Fibroblast of lung (primary cell): Measurements from ENCODE around the gene OR5B17. TPM values are rescaled to one million over a fixed set of nuclear protein-coding genes. Genes with fewer than 3 reads are reported as not detected.
"Not testable (repeated sequence)": the region's sequence is repeated elsewhere in the genome, so short reads cannot be mapped to it uniquely, and the experiment has no call there.

Experiments used
- DNase-seq, 2 donors: peaks; one replicate each; pipeline versions ENCODE4 v3.0.0 to v3.0.0-alpha.2; 2010; ENCODE audit warnings: low read depth in 2 of 2
- H2AFZ ChIP-seq: 2 replicates; pipeline ENCODE4 v1.5.1; 2012; ENCODE audit warnings: low read length, control low read depth, inconsistent platforms
- H3K27ac ChIP-seq: 2 replicates; pipeline ENCODE4 v1.5.1; 2011; ENCODE audit warnings: low read length, control low read depth; ENCODE audit not compliant: insufficient read depth
- H3K27me3 ChIP-seq: 2 replicates; pipeline ENCODE4 v1.5.1; 2011; ENCODE audit warnings: mild to moderate bottlenecking, low read length; ENCODE audit not compliant: control insufficient read depth, insufficient read depth
- H3K36me3 ChIP-seq: 2 replicates; pipeline ENCODE4 v1.5.1; 2011; ENCODE audit warnings: low read length; ENCODE audit not compliant: control insufficient read depth, insufficient read depth
- H3K4me1 ChIP-seq: 2 replicates; pipeline ENCODE4 v1.5.1; 2011; ENCODE audit warnings: low read length; ENCODE audit not compliant: control insufficient read depth, insufficient read depth; ENCODE audit errors: extremely low read depth
- H3K4me2 ChIP-seq: 2 replicates; pipeline ENCODE4 v1.5.1; 2011; ENCODE audit warnings: low read length, control low read depth; ENCODE audit not compliant: insufficient read depth; ENCODE audit errors: extremely low read depth
- H3K4me3 ChIP-seq, 4 experiments: fragments of 200-600 bp in 1 of 4; sonication (generic) in 1 of 4; replicated peaks in 1 of 4; 2 replicates each; pipeline ENCODE4 v1.5.1; 2011 to 2016; ENCODE audit warnings: low read length in 4 of 4, low read depth in 3 of 4, mild to moderate bottlenecking in 3 of 4, control low read depth in 2 of 4, inconsistent platforms in 1 of 4, mixed read lengths in 1 of 4; ENCODE audit not compliant: insufficient read depth in 1 of 4; ENCODE audit errors: control extremely low read depth in 1 of 4
- H3K79me2 ChIP-seq: 2 replicates; pipeline ENCODE4 v1.5.1; 2012; ENCODE audit warnings: mild to moderate bottlenecking, low read length, inconsistent platforms; ENCODE audit not compliant: control insufficient read depth, insufficient read depth
- H3K9ac ChIP-seq: 2 replicates; pipeline ENCODE4 v1.5.1; 2011; ENCODE audit warnings: mild to moderate bottlenecking, low read length, control low read depth; ENCODE audit not compliant: insufficient read depth
- H3K9me3 ChIP-seq: 2 replicates; pipeline ENCODE4 v1.5.1; 2012; ENCODE audit warnings: low read depth, low read length; ENCODE audit not compliant: control insufficient read depth, insufficient read depth
- H4K20me1 ChIP-seq: 2 replicates; pipeline ENCODE4 v1.5.1; 2011; ENCODE audit warnings: low read length; ENCODE audit not compliant: control insufficient read depth, insufficient read depth; ENCODE audit errors: extremely low read depth
- CTCF ChIP-seq, 2 donors: IDR thresholded peaks in 1 of 2; conservative IDR thresholded peaks in 1 of 2; 1 replicate in 1 of 2; 2 replicates in 1 of 2; pipeline ENCODE4 v1.5.1; 2011 to 2012; ENCODE audit warnings: low read length in 2 of 2, control low read depth in 1 of 2, inconsistent platforms in 1 of 2, low read depth in 1 of 2, mild to moderate bottlenecking in 1 of 2
- EZH2 ChIP-seq: IDR thresholded peaks from 2 replicates; pipeline ENCODE4 v1.5.1; 2012; ENCODE audit warnings: low read length, control low read depth, mild to moderate bottlenecking; ENCODE audit errors: missing control alignments
- polyA minus RNA-seq: library from RNA; depleted of rRNA, polyadenylated mRNA; stranded (reverse); fragments of >200 nt; gene quantifications from 2 replicates; pipeline ENCODE4 v1.2.3, GENCODE V29; 2011; ENCODE audit warnings: low replicate concordance
- polyA plus RNA-seq, 2 donors: library from polyadenylated mRNA; depleted of rRNA in 1 of 2; stranded (reverse) in 1 of 2; unstranded in 1 of 2; fragments of >200 nt; gene quantifications; 2 replicates each; pipeline ENCODE4 v1.2.1, GENCODE V29; 2011 to 2012; ENCODE audit warnings: missing spikeins in 1 of 2
- total RNA-seq: library from RNA; depleted of rRNA; stranded (reverse); fragments of >200 nt; gene quantifications from 2 replicates; pipeline ENCODE4 v1.2.1, GENCODE V29; 2014

Gene OR5B17
- not detected in 2 replicates for total RNA-seq
- not detected in 2 replicates for polyA plus RNA-seq
- not detected in 2 replicates for polyA plus RNA-seq (2012)
- not detected in 2 replicates for polyA minus RNA-seq

- no peaks in the 10 kb centered on the region for H3K4me1 ChIP-seq
- H3K36me3 ChIP-seq: no peaks in the 10 kb centered on the region
- H3K79me2 ChIP-seq: no peaks in the 10 kb centered on the region
- H3K4me3 ChIP-seq: no peak within 1 kb of the TSS
- TF ChIP-seq CTCF (conservative IDR thresholded peaks at IDR 0.05 in 1 of 2, IDR thresholded peaks at IDR 0.05 in 1 of 2; ENCODE audit: low read depth in 1 of 2, low read length in 2 of 2): no peak
- no peak for TF ChIP-seq EZH2
- no peak within 1 kb of the TSS for H3K9ac ChIP-seq
- DNase-seq: no peak
- H2AFZ ChIP-seq: no peak within 1 kb of the TSS
- no peaks in the 10 kb centered on the region for H3K9me3 ChIP-seq
- no peaks in the 10 kb centered on the region for H3K27me3 ChIP-seq
- no peak within 1 kb of the TSS for H3K27ac ChIP-seq
- H4K20me1 ChIP-seq: no peaks in the 10 kb centered on the region
- no peak within 1 kb of the TSS for H3K4me2 ChIP-seq
Observed at GRCh38 chr11:58358969-58359368, at the start of gene OR5B17. TSS of gene OR5B17 (minus strand) at chr11:58359069. CDS start at chr11:58359069, 0 bp downstream.

- H3K4me1 ChIP-seq: no peaks in the 10 kb centered on the region
- H3K79me2 ChIP-seq: no peaks in the 10 kb centered on the region
- no peaks in the 10 kb centered on the region for H3K9me3 ChIP-seq
- DNase-seq: no peak
- TF ChIP-seq EZH2 (no peak), CTCF (conservative IDR thresholded peaks at IDR 0.05 in 1 of 2, IDR thresholded peaks at IDR 0.05 in 1 of 2; ENCODE audit: low read depth in 1 of 2, low read length in 2 of 2) (no peak)
- no peak within 1 kb of the TSS for H3K4me3 ChIP-seq
- H4K20me1 ChIP-seq: no peaks in the 10 kb centered on the region
- no peak within 1 kb of the TSS for H3K9ac ChIP-seq
- H2AFZ ChIP-seq: no peak within 1 kb of the TSS
- no peaks in the 10 kb centered on the region for H3K36me3 ChIP-seq
- no peak within 1 kb of the TSS for H3K27ac ChIP-seq
- H3K27me3 ChIP-seq: no peaks in the 10 kb centered on the region
- no peak within 1 kb of the TSS for H3K4me2 ChIP-seq
Observed at GRCh38 chr11:58406774-58407173, 47.9 kb upstream of the OR5B17 start, which contains the start of gene OR5B3. TSS of gene OR5B3 (minus strand) at chr11:58406874. CDS start at chr11:58403409, 3,465 bp downstream.

- H3K9me3 ChIP-seq, H3K27ac ChIP-seq, H3K4me2 ChIP-seq, H3K36me3 ChIP-seq, DNase-seq, H3K4me1 ChIP-seq, H4K20me1 ChIP-seq, H3K9ac ChIP-seq, H2AFZ ChIP-seq, H3K27me3 ChIP-seq, H3K79me2 ChIP-seq, H3K4me3 ChIP-seq: not testable (repeated sequence)
Observed at GRCh38 chr11:58399622-58400021, 40.8 kb upstream of the OR5B17 start.
